ENCODE results near the gene CDK19.

DNA sequence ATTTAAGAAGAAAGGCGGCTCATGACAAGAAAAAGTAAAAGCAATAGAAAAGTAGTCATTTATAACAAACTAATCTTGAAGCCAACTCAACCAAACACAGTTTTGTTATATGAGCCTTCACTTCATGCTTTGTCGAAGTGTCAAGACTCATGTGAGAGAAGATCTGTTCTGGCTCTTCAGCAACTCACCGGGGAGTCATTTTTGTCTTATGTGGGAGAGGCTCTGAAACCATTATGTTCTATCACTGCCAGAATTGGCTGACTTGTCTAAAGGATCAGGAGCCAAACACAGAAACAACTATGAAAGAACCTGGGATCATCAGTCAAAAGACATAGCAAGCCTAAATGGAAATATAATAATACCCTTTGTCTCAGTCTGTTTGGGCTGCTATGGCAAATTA is 105.2 kb downstream of the CDK19 start:
- TF ChIP-seq, protein P1, sequence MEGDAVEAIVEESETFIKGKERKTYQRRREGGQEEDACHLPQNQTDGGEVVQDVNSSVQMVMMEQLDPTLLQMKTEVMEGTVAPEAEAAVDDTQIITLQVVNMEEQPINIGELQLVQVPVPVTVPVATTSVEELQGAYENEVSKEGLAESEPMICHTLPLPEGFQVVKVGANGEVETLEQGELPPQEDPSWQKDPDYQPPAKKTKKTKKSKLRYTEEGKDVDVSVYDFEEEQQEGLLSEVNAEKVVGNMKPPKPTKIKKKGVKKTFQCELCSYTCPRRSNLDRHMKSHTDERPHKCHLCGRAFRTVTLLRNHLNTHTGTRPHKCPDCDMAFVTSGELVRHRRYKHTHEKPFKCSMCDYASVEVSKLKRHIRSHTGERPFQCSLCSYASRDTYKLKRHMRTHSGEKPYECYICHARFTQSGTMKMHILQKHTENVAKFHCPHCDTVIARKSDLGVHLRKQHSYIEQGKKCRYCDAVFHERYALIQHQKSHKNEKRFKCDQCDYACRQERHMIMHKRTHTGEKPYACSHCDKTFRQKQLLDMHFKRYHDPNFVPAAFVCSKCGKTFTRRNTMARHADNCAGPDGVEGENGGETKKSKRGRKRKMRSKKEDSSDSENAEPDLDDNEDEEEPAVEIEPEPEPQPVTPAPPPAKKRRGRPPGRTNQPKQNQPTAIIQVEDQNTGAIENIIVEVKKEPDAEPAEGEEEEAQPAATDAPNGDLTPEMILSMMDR (IDR thresholded peaks at IDR 0.05; ENCODE audit: insufficient read depth, low read depth, low read length) = no peak
- TF ChIP-seq EZH2 (IDR thresholded peaks at IDR 0.05; ENCODE audit: insufficient read depth, low read length) = no peak

Data from astrocyte (in vitro differentiated cells and primary cell).